Ascending aorta (tissue), 2 donors: ENCODE results near the gene ZNF280A. TPM values are rescaled to one million over a fixed set of nuclear protein-coding genes. Genes with fewer than 3 reads are reported as not detected.

Experiments used
- DNase-seq, 2 donors: peaks; one replicate each; pipeline ENCODE4 v3.0.0-alpha.2; 2019; ENCODE audit warnings: low spot score in 2 of 2
- H3K27ac ChIP-seq, 2 donors: fragments of 200-600 bp; sonication (generic); one replicate each; pipeline ENCODE4 v1.5.1; 2016 to 2017; ENCODE audit warnings: mild to moderate bottlenecking in 1 of 2
- H3K27me3 ChIP-seq: fragments of 200-600 bp; sonication (generic); one replicate; pipeline ENCODE4 v1.5.1; 2017
- H3K36me3 ChIP-seq, 2 donors: fragments of 200-600 bp; sonication (generic); one replicate each; pipeline ENCODE4 v1.5.1; 2016
- H3K4me1 ChIP-seq, 2 donors: fragments of 200-600 bp; sonication (generic); one replicate each; pipeline ENCODE4 v1.5.1; 2016 to 2017; ENCODE audit warnings: mild to moderate bottlenecking in 1 of 2
- H3K4me3 ChIP-seq, 2 donors: fragments of 200-600 bp; sonication (generic); one replicate each; pipeline ENCODE4 v1.5.1; 2016 to 2017; ENCODE audit warnings: mild to moderate bottlenecking in 1 of 2
- H3K9me3 ChIP-seq, 2 donors: fragments of 200-600 bp; sonication (generic); one replicate each; pipeline ENCODE4 v1.5.1; 2016
- CTCF ChIP-seq, 3 experiments: fragments of 200-600 bp in 2 of 3; fragments of 450-650 bp in 1 of 3; sonication (generic) in 2 of 3; IDR thresholded peaks; one replicate each; pipeline ENCODE4 v1.5.1; 2016 to 2019; ENCODE audit warnings: antibody characterized with exemption in 3 of 3, mild to moderate bottlenecking in 1 of 3, moderate library complexity in 1 of 3
- intact Hi-C: fragments of 100-400 bp; cut with DNase I; formaldehyde crosslinking; loops from one replicate; pipeline ENCODE4 v1.15.1; 2023
- total RNA-seq: library from RNA; depleted of rRNA; stranded (reverse); fragments of >200 nt; gene quantifications from one replicate; pipeline ENCODE4 v1.1.0, GENCODE V29; 2016

ZNF280A gene
- total RNA-seq, 1 donor from 2014 or later = not detected

- Histone ChIP-seq H3K27ac (no peak overlapping the region), H3K4me3 (no peak overlapping the region), H3K9me3 (no peaks in the 10 kb centered on the region), H3K36me3 (no peaks in the 10 kb centered on the region), H3K27me3 (no peaks in the 10 kb centered on the region), H3K4me1 (no peaks in the 10 kb centered on the region)
- intact Hi-C loops = no loop called here
- TF ChIP-seq CTCF (IDR thresholded peaks at IDR 0.05) = no peak
- no peak for DNase-seq
These were observed 16.8 kb upstream of the ZNF280A start for GRCh38 chr22:22536916-22537315.

GRCh38 chr22:22536515-22536914, 16.4 kb upstream of the ZNF280A start:
- intact Hi-C loops = no loop called here
- TF ChIP-seq CTCF (IDR thresholded peaks at IDR 0.05) = no peak
- Histone ChIP-seq H3K4me3 (no peak overlapping the region), H3K9me3 (no peaks in the 10 kb centered on the region), H3K36me3 (no peaks in the 10 kb centered on the region), H3K27me3 (no peaks in the 10 kb centered on the region), H3K4me1 (no peaks in the 10 kb centered on the region), H3K27ac (no peak overlapping the region)
- no peak for DNase-seq

- no peak overlapping the region for H3K4me3 ChIP-seq
- no peaks in the 10 kb centered on the region for H3K27me3 ChIP-seq
- intact Hi-C loops = no loop called here
- H3K9me3 ChIP-seq = no peaks in the 10 kb centered on the region
- no peaks in the 10 kb centered on the region for H3K4me1 ChIP-seq
- H3K36me3 ChIP-seq = no peaks in the 10 kb centered on the region
- TF ChIP-seq CTCF (IDR thresholded peaks at IDR 0.05) = no peak
- no peak for DNase-seq
- H3K27ac ChIP-seq = no peak overlapping the region
These were observed 15.6 kb upstream of the ZNF280A start for GRCh38 chr22:22535662-22536061.

GRCh38 chr22:22534604-22535415, 14.7 kb upstream of the ZNF280A start:
- no peak for TF ChIP-seq CTCF (IDR thresholded peaks at IDR 0.05)
- no peak overlapping the region for H3K27ac ChIP-seq
- intact Hi-C loops = no loop called here
- H3K9me3 ChIP-seq = no peaks in the 10 kb centered on the region
- no peak overlapping the region for H3K4me3 ChIP-seq
- no peak for DNase-seq
- no peaks in the 10 kb centered on the region for H3K27me3 ChIP-seq
- no peaks in the 10 kb centered on the region for H3K36me3 ChIP-seq
- no peaks in the 10 kb centered on the region for H3K4me1 ChIP-seq

GRCh38 chr22:22533863-22534262, 13.8 kb upstream of the ZNF280A start:
- H3K4me3 ChIP-seq = no peak overlapping the region
- DNase-seq = no peak

More at GRCh38 chr22:22533863-22534262, 13.8 kb upstream of the ZNF280A start:
- Histone ChIP-seq H3K27me3 (no peaks in the 10 kb centered on the region), H3K36me3 (no peaks in the 10 kb centered on the region), H3K9me3 (no peaks in the 10 kb centered on the region), H3K4me1 (no peaks in the 10 kb centered on the region), H3K27ac (no peak overlapping the region)
- no peak for TF ChIP-seq CTCF (IDR thresholded peaks at IDR 0.05)
- intact Hi-C loops = no loop called here
